Gastroesophageal sphincter (tissue), 3 donors: ENCODE measurements around the gene DNAL4.

Source experiments
- CTCF ChIP-seq, 4 experiments: fragments of 200-600 bp in 2 of 4; fragments of 450-650 bp in 2 of 4; sonication (generic) in 1 of 4; IDR thresholded peaks; one replicate each; pipeline ENCODE4 v1.5.1; 2017 to 2019; ENCODE audit warnings: antibody characterized with exemption in 4 of 4, mild to moderate bottlenecking in 2 of 4, moderate library complexity in 2 of 4
- POLR2A ChIP-seq, 2 donors: fragments of 450-650 bp; IDR thresholded peaks; one replicate each; pipeline ENCODE4 v1.6.1; 2017; ENCODE audit warnings: antibody characterized with exemption in 2 of 2, mild to moderate bottlenecking in 2 of 2, moderate library complexity in 1 of 2
- POLR2AphosphoS5 ChIP-seq: sonication (generic); formaldehyde crosslinking; IDR thresholded peaks from one replicate; pipeline ENCODE4 v1.6.1; 2017; ENCODE audit warnings: antibody characterized with exemption

GRCh38 chr22:38823076-38823475, 29.1 kb upstream of the DNAL4 start:
- no peak for TF ChIP-seq POLR2AphosphoS5
- no peak for TF ChIP-seq CTCF (IDR thresholded peaks at IDR 0.05)
- TF ChIP-seq POLR2A (IDR thresholded peaks at IDR 0.05): no peak
